ENCODE results near the gene PLCB4. TPM values are rescaled to one million over a fixed set of nuclear protein-coding genes. Genes with fewer than 3 reads are reported as not detected.

Gene PLCB4
- total and polyA plus RNA-seq, 2 experiments from 2014 or later, result 6.5 to 16.1 TPM

- Histone ChIP-seq H3K27me3 (ENCODE audit: insufficient read depth) (no peaks in the 10 kb centered on the region), H2AFZ (no peak overlapping the region), H3K4me3 (no peak overlapping the region), H3K36me3 (ENCODE audit: insufficient read depth) (no peaks in the 10 kb centered on the region), H3K4me1 (ENCODE audit: insufficient read depth) (no peaks in the 10 kb centered on the region), H3K27ac (ENCODE audit: low read depth) (no peak overlapping the region), H3F3A (replicated peaks; ENCODE audit: low read depth) (no peaks in the 10 kb centered on the region), H4K20me1 (replicated peaks; ENCODE audit: insufficient read depth) (no peaks in the 10 kb centered on the region), H3K79me2 (replicated peaks; ENCODE audit: insufficient read depth) (no peaks in the 10 kb centered on the region), H3K4me2 (no peak overlapping the region), H3K9me2 (ENCODE audit: insufficient read depth) (no peaks in the 10 kb centered on the region)
- Mint-ChIP-seq H3K4me3 (no peak overlapping the region), H3K4me1 (no peaks in the 10 kb centered on the region), H3K27ac (no peak overlapping the region), H3K27me3 (ENCODE audit: insufficient read depth, low read depth, poor library complexity) (peaks cover 2% of the 10 kb centered on the region), H3K36me3 (ENCODE audit: low read depth) (peaks cover 30% of the 10 kb centered on the region), H3K9me3 (peaks cover 10% of the 10 kb centered on the region; the same call in 2 of the 3 replicates)
- TF ChIP-seq EZH2phosphoT487 (IDR thresholded peaks at IDR 0.05; ENCODE audit: unreplicated experiment), result no peak
- TF ChIP-seq REST (IDR thresholded peaks at IDR 0.05; ENCODE audit: unreplicated experiment), result no peak
- TF ChIP-seq, protein P1, sequence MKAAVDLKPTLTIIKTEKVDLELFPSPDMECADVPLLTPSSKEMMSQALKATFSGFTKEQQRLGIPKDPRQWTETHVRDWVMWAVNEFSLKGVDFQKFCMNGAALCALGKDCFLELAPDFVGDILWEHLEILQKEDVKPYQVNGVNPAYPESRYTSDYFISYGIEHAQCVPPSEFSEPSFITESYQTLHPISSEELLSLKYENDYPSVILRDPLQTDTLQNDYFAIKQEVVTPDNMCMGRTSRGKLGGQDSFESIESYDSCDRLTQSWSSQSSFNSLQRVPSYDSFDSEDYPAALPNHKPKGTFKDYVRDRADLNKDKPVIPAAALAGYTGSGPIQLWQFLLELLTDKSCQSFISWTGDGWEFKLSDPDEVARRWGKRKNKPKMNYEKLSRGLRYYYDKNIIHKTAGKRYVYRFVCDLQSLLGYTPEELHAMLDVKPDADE (IDR thresholded peaks at IDR 0.05), result no peak
- no peak for TF ChIP-seq ZNF114 (CRISPR knock-in tag; IDR thresholded peaks at IDR 0.05)
- no peak for TF ChIP-seq EZH2 (IDR thresholded peaks at IDR 0.05; ENCODE audit: low read depth, unreplicated experiment)
- TF ChIP-seq CTCF (conservative IDR thresholded peaks at IDR 0.05; ENCODE audit: low read depth in 2 of 2), result peak; percentile 66 to 69
- DNase-seq (ENCODE audit: low spot score) (peak; percentile 86), ATAC-seq (peak; percentile 82)
These were observed 389.4 kb downstream of the PLCB4 start for GRCh38 chr20:9458138-9458796.

DNA sequence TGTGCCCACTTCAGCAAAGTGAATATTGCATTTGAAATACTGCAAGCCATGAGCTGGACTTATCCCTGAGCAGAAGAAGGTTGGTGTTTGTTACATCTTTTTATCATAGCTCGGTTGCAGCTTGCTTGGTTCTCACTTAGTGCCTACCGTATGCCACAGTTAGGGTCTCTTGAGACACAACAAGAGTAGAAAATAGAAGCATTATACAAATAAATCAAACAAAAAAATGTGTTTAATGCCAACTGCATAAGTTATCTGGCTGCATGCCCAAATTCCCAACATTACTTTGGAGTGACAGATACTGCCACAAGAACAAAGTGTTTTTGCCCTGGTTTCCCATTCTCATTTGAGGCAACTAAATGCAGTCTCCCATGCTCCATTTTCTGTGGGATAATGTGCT, 391.6 kb downstream of the PLCB4 start:
- no peak overlapping the region for H2AFZ ChIP-seq
- no peak overlapping the region for H3K4me3 ChIP-seq
- no peaks in the 10 kb centered on the region for H3K9me2 ChIP-seq (ENCODE audit: insufficient read depth)
- H3K79me2 ChIP-seq (replicated peaks; ENCODE audit: insufficient read depth), result no peaks in the 10 kb centered on the region
- H3K4me1 ChIP-seq (ENCODE audit: insufficient read depth), result no peaks in the 10 kb centered on the region
- no peaks in the 10 kb centered on the region for H3K27me3 ChIP-seq (ENCODE audit: insufficient read depth)
- no peaks in the 10 kb centered on the region for H4K20me1 ChIP-seq (replicated peaks; ENCODE audit: insufficient read depth)
- ATAC-seq (no peak), DNase-seq (ENCODE audit: low spot score) (no peak)
- Mint-ChIP-seq H3K9me3 (peaks cover 18% of the 10 kb centered on the region; the same call in 2 of the 3 replicates), H3K4me1 (no peaks in the 10 kb centered on the region), H3K36me3 (ENCODE audit: low read depth) (peaks cover 34% of the 10 kb centered on the region), H3K27me3 (ENCODE audit: insufficient read depth, low read depth, poor library complexity) (peaks cover 4% of the 10 kb centered on the region), H3K4me3 (no peak overlapping the region), H3K27ac (no peak overlapping the region)
- no peak overlapping the region for H3K4me2 ChIP-seq
- H3K36me3 ChIP-seq (ENCODE audit: insufficient read depth), result no peaks in the 10 kb centered on the region
- H3F3A ChIP-seq (replicated peaks; ENCODE audit: low read depth), result no peaks in the 10 kb centered on the region
- no peak overlapping the region for H3K27ac ChIP-seq (ENCODE audit: low read depth)
- TF ChIP-seq CREB1 (CRISPR knock-in tag; IDR thresholded peaks at IDR 0.05; ENCODE audit: low read depth) (no peak), JUNB (IDR thresholded peaks at IDR 0.05; ENCODE audit: unreplicated experiment) (no peak)
- TF ChIP-seq, protein P2, sequence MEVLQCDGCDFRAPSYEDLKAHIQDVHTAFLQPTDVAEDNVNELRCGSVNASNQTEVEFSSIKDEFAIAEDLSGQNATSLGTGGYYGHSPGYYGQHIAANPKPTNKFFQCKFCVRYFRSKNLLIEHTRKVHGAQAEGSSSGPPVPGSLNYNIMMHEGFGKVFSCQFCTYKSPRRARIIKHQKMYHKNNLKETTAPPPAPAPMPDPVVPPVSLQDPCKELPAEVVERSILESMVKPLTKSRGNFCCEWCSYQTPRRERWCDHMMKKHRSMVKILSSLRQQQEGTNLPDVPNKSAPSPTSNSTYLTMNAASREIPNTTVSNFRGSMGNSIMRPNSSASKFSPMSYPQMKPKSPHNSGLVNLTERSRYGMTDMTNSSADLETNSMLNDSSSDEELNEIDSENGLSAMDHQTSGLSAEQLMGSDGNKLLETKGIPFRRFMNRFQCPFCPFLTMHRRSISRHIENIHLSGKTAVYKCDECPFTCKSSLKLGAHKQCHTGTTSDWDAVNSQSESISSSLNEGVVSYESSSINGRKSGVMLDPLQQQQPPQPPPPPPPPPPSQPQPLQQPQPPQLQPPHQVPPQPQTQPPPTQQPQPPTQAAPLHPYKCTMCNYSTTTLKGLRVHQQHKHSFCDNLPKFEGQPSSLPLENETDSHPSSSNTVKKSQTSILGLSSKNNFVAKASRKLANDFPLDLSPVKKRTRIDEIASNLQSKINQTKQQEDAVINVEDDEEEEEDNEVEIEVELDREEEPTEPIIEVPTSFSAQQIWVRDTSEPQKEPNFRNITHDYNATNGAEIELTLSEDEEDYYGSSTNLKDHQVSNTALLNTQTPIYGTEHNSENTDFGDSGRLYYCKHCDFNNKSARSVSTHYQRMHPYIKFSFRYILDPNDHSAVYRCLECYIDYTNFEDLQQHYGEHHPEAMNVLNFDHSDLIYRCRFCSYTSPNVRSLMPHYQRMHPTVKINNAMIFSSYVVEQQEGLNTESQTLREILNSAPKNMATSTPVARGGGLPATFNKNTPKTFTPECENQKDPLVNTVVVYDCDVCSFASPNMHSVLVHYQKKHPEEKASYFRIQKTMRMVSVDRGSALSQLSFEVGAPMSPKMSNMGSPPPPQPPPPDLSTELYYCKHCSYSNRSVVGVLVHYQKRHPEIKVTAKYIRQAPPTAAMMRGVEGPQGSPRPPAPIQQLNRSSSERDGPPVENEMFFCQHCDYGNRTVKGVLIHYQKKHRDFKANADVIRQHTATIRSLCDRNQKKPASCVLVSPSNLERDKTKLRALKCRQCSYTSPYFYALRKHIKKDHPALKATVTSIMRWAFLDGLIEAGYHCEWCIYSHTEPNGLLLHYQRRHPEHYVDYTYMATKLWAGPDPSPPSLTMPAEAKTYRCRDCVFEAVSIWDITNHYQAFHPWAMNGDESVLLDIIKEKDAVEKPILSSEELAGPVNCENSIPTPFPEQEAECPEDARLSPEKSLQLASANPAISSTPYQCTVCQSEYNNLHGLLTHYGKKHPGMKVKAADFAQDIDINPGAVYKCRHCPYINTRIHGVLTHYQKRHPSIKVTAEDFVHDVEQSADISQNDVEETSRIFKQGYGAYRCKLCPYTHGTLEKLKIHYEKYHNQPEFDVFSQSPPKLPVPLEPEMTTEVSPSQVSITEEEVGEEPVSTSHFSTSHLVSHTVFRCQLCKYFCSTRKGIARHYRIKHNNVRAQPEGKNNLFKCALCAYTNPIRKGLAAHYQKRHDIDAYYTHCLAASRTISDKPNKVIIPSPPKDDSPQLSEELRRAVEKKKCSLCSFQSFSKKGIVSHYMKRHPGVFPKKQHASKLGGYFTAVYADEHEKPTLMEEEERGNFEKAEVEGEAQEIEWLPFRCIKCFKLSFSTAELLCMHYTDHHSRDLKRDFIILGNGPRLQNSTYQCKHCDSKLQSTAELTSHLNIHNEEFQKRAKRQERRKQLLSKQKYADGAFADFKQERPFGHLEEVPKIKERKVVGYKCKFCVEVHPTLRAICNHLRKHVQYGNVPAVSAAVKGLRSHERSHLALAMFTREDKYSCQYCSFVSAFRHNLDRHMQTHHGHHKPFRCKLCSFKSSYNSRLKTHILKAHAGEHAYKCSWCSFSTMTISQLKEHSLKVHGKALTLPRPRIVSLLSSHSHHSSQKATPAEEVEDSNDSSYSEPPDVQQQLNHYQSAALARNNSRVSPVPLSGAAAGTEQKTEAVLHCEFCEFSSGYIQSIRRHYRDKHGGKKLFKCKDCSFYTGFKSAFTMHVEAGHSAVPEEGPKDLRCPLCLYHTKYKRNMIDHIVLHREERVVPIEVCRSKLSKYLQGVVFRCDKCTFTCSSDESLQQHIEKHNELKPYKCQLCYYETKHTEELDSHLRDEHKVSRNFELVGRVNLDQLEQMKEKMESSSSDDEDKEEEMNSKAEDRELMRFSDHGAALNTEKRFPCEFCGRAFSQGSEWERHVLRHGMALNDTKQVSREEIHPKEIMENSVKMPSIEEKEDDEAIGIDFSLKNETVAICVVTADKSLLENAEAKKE (CRISPR knock-in tag; IDR thresholded peaks at IDR 0.05), result no peak

Measured in GM23338 (cell line).